Trophoblast cell (in vitro differentiated cells and primary cell): ENCODE measurements around the gene MARCO.

Source experiments
- DNase-seq, 2 donors: peaks; one replicate each; pipeline ENCODE4 v3.0.0-alpha.2; 2016
- H2AFZ ChIP-seq: 2 replicates; pipeline ENCODE4 v1.6.1; 2013; ENCODE audit warnings: low read length, moderate library complexity, mild to moderate bottlenecking; ENCODE audit not compliant: insufficient read depth, poor library complexity
- H2AK5ac ChIP-seq: 2 replicates; pipeline ENCODE4 v1.6.1; 2013; ENCODE audit warnings: mild to moderate bottlenecking, low read length
- H2BK120ac ChIP-seq: 2 replicates; pipeline ENCODE4 v1.6.1; 2013; ENCODE audit warnings: low read length, mild to moderate bottlenecking, moderate library complexity; ENCODE audit not compliant: insufficient read depth, poor library complexity
- H2BK12ac ChIP-seq: 2 replicates; pipeline ENCODE4 v1.6.1; 2013; ENCODE audit warnings: mild to moderate bottlenecking, low read length, moderate library complexity
- H2BK5ac ChIP-seq: 2 replicates; pipeline ENCODE4 v1.6.1; 2013; ENCODE audit warnings: low read length, low read depth, moderate library complexity, mild to moderate bottlenecking; ENCODE audit not compliant: poor library complexity
- H3K14ac ChIP-seq: 2 replicates; pipeline ENCODE4 v1.6.1; 2013; ENCODE audit warnings: mild to moderate bottlenecking, low read length
- H3K18ac ChIP-seq: 2 replicates; pipeline ENCODE4 v1.6.1; 2013; ENCODE audit warnings: mild to moderate bottlenecking, low read length
- H3K23ac ChIP-seq: 2 replicates; pipeline ENCODE4 v1.6.1; 2013; ENCODE audit warnings: low read length
- H3K27ac ChIP-seq: 2 replicates; pipeline ENCODE4 v1.5.1; 2013; ENCODE audit warnings: low read depth, mild to moderate bottlenecking, inconsistent platforms, low read length, moderate library complexity
- H3K27me3 ChIP-seq: 2 replicates; pipeline ENCODE4 v1.6.1; 2013; ENCODE audit warnings: inconsistent platforms, mild to moderate bottlenecking, low read length, moderate library complexity; ENCODE audit not compliant: insufficient read depth
- H3K36me3 ChIP-seq, 2 experiments: 1 replicate in 1 of 2; 2 replicates in 1 of 2; pipeline ENCODE4 v1.6.1; 2013; ENCODE audit warnings: low read length in 2 of 2, mild to moderate bottlenecking in 2 of 2, moderate library complexity in 1 of 2; ENCODE audit not compliant: insufficient read depth in 2 of 2, control insufficient read depth in 1 of 2
- H3K4ac ChIP-seq: 2 replicates; pipeline ENCODE4 v1.6.1; 2013; ENCODE audit warnings: low read depth, mild to moderate bottlenecking, low read length, moderate library complexity
- H3K4me1 ChIP-seq, 2 experiments: 1 replicate in 1 of 2; 2 replicates in 1 of 2; pipeline ENCODE4 v1.6.1; 2013; ENCODE audit warnings: low read length in 2 of 2, mild to moderate bottlenecking in 2 of 2, moderate library complexity in 1 of 2; ENCODE audit not compliant: insufficient read depth in 2 of 2, control insufficient read depth in 1 of 2
- H3K4me2 ChIP-seq: 2 replicates; pipeline ENCODE4 v1.6.1; 2013; ENCODE audit warnings: inconsistent platforms, mild to moderate bottlenecking, low read length, moderate library complexity
- H3K4me3 ChIP-seq: 2 replicates; pipeline ENCODE4 v1.5.1; 2013; ENCODE audit warnings: mild to moderate bottlenecking, low read depth, low read length, inconsistent platforms
- H3K79me1 ChIP-seq: one replicate; pipeline ENCODE4 v1.6.1; 2013; ENCODE audit warnings: low read length
- H3K79me2 ChIP-seq: 2 replicates; pipeline ENCODE4 v1.6.1; 2013; ENCODE audit warnings: low read length, mild to moderate bottlenecking; ENCODE audit not compliant: control insufficient read depth, insufficient read depth, poor library complexity
- H3K9ac ChIP-seq: 2 replicates; pipeline ENCODE4 v1.6.1; 2013; ENCODE audit warnings: mild to moderate bottlenecking, low read length
- H3K9me3 ChIP-seq: 2 replicates; pipeline ENCODE4 v1.6.1; 2013; ENCODE audit warnings: low read depth, mild to moderate bottlenecking, control low read depth, inconsistent platforms, low read length; ENCODE audit not compliant: insufficient read depth
- H4K12ac ChIP-seq: 2 replicates; pipeline ENCODE4 v1.6.1; 2013; ENCODE audit warnings: low read depth, mild to moderate bottlenecking, low read length, moderate library complexity
- H4K8ac ChIP-seq: 2 replicates; pipeline ENCODE4 v1.6.1; 2013; ENCODE audit warnings: low read depth, mild to moderate bottlenecking, low read length, moderate library complexity
- H4K91ac ChIP-seq: one replicate; pipeline ENCODE4 v1.6.1; 2013; ENCODE audit warnings: low read depth, mild to moderate bottlenecking, low read length, moderate library complexity
- WGBS: extraction: QIAGEN DNeasy Blood & Tissue Kit; methylation state at CpG from one replicate; pipeline ENCODE4 v1.1.7; 2013; ENCODE audit warnings: missing lambda C conversion rate; ENCODE audit not compliant: insufficient read length, insufficient coverage; ENCODE audit errors: extremely low coverage; 5-methylcytosine and 5-hydroxymethylcytosine counted together

MARCO gene

DNA sequence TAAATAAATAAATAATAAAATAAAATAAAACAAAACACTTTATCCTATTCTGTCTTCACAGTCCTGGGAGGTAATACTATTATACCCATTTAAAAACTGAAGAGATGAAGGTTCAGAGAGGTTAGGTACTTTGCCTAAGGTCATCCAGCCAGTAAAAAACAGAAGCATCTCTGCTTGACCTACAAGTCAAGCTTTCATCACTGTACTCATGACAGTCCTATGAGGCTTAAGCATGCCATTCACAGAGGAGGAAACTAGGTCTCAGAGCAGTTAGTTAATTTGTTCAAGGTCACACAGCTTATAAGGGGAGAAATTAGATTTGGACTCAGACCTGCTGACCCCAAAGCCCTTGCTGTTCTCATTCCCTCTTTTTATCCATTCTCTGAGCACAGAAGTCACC, 77.5 kb downstream of the MARCO start:
- no peaks in the 10 kb centered on the region for H3K79me1 ChIP-seq
- no peak overlapping the region for H4K12ac ChIP-seq
- DNase-seq: no peak
- H3K23ac ChIP-seq: no peak overlapping the region
- no peaks in the 10 kb centered on the region for H3K36me3 ChIP-seq
- H3K4me3 ChIP-seq: no peak overlapping the region
- H2AK5ac ChIP-seq: no peak overlapping the region
- no peak overlapping the region for H2BK120ac ChIP-seq
- peaks cover 0 to under 1% of the 10 kb centered on the region in 2 experiments for H3K4me1 ChIP-seq
- H3K27me3 ChIP-seq: no peaks in the 10 kb centered on the region
- H3K14ac ChIP-seq: no peak overlapping the region
- no peaks in the 10 kb centered on the region for H3K79me2 ChIP-seq
- H3K4me2 ChIP-seq: no peak overlapping the region
- H3K18ac ChIP-seq: no peak overlapping the region
- no peak overlapping the region for H2BK12ac ChIP-seq
- H2BK5ac ChIP-seq: no peak overlapping the region
- no peak overlapping the region for H2AFZ ChIP-seq
- no peaks in the 10 kb centered on the region for H3K9me3 ChIP-seq
- H3K27ac ChIP-seq: no peak overlapping the region
- no peak overlapping the region for H3K9ac ChIP-seq
- no peak overlapping the region for H4K8ac ChIP-seq
- H3K4ac ChIP-seq: no peak overlapping the region
- no peak overlapping the region for H4K91ac ChIP-seq

DNA sequence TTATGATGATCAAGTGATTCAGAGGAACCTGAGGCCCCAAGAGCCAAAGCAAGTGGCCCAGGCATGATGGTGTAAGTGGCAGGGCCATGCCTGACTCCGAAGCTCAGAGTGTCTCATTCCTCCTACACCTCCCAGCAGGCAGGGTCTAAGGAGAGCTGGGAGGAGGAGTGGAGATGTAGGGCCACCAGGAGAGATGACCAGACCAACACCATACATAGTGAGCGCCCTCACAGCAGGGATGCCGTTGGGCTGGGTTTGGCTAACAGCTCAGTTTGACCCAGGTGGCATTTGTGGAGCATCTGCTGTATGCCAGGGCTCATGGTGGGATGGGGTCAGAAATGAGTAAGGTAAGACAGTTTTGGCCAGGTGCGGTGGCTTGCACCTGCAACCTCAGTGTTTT, 80.7 kb downstream of the MARCO start:
- H4K8ac ChIP-seq: no peak overlapping the region
- no peak overlapping the region for H3K23ac ChIP-seq
- H3K79me1 ChIP-seq: no peaks in the 10 kb centered on the region
- no peak overlapping the region for H3K9ac ChIP-seq
- no peak overlapping the region for H2BK120ac ChIP-seq
- WGBS: no CpG with 5 or more reads among the region's 4 CpGs
- no peak overlapping the region for H3K4ac ChIP-seq
- no peaks in the 10 kb centered on the region for H3K79me2 ChIP-seq
- H4K12ac ChIP-seq: no peak overlapping the region
- H2BK12ac ChIP-seq: no peak overlapping the region
- H2AK5ac ChIP-seq: no peak overlapping the region
- H3K4me3 ChIP-seq: no peak overlapping the region
- no peaks in the 10 kb centered on the region for H3K27me3 ChIP-seq
- no peak overlapping the region for H2BK5ac ChIP-seq
- H3K9me3 ChIP-seq: no peaks in the 10 kb centered on the region
- H3K18ac ChIP-seq: no peak overlapping the region
- DNase-seq: no peak
- H3K27ac ChIP-seq: no peak overlapping the region
- no peak overlapping the region for H4K91ac ChIP-seq
- H3K36me3 ChIP-seq: no peaks in the 10 kb centered on the region
- no peak overlapping the region for H3K14ac ChIP-seq
- H3K4me2 ChIP-seq: no peak overlapping the region
- H3K4me1 ChIP-seq: peaks cover 0 to 2% of the 10 kb centered on the region in 2 experiments
- no peak overlapping the region for H2AFZ ChIP-seq

DNA sequence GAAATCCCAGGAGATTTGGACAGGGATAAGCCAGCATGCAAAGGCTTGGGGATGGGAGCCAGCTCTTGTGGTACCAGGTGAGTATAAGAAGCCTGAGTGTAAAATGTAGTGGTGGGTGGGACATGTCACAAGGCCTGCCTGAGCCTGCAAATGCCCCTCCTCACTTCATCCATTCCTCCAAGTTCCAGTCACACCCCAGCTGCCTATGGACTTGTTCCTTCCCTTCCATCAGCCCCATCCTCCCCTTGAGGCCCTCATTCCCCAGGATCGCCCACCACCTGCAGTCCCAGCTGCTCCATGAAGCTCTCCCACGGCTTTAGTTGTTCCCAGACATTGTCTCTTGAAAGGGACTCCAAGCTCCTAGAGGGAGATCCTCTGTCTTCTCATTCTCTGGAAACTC, 81.5 kb downstream of the MARCO start:
- peaks cover 0 to 2% of the 10 kb centered on the region in 2 experiments for H3K4me1 ChIP-seq
- H3K9me3 ChIP-seq: no peaks in the 10 kb centered on the region
- DNase-seq: no peak
- H2BK12ac ChIP-seq: no peak overlapping the region
- no peak overlapping the region for H3K9ac ChIP-seq
- H3K23ac ChIP-seq: no peak overlapping the region
- H3K36me3 ChIP-seq: no peaks in the 10 kb centered on the region
- no peak overlapping the region for H2AK5ac ChIP-seq
- peaks cover 3% of the 10 kb centered on the region for H3K27me3 ChIP-seq
- no peak overlapping the region for H2BK120ac ChIP-seq
- no peaks in the 10 kb centered on the region for H3K79me2 ChIP-seq
- no peaks in the 10 kb centered on the region for H3K79me1 ChIP-seq
- no peak overlapping the region for H2BK5ac ChIP-seq
- no peak overlapping the region for H3K4me2 ChIP-seq
- no CpG with 5 or more reads among the region's 2 CpGs for WGBS
- H3K18ac ChIP-seq: no peak overlapping the region
- H3K27ac ChIP-seq: no peak overlapping the region
- H4K91ac ChIP-seq: no peak overlapping the region
- H4K8ac ChIP-seq: no peak overlapping the region
- H3K4me3 ChIP-seq: no peak overlapping the region
- no peak overlapping the region for H4K12ac ChIP-seq
- H3K14ac ChIP-seq: no peak overlapping the region
- no peak overlapping the region for H3K4ac ChIP-seq
- H2AFZ ChIP-seq: no peak overlapping the region

DNA sequence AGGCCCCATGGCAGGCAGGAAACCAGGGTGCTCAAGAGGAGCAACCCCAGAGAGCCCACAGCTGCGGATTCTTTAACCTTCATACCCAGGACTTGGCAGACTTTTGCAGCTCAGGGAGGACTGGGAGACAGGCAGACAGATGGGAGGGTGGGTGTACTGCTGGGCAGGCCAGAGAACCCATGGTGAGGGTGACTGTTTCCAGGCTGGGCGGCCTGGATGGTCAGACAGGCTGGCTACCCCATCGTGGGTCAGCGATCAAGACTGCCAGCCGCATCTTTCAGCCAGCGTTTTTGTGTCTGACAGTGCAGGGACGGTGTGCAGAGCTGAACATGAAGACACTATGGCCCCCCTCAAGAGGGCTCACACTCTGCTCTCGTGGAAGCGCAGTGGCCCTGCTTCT, 82.2 kb downstream of the MARCO start:
- no peak for DNase-seq
- no peaks in the 10 kb centered on the region for H3K79me1 ChIP-seq
- H4K91ac ChIP-seq: no peak overlapping the region
- WGBS: no CpG with 5 or more reads among the region's 9 CpGs
- H3K4me3 ChIP-seq: no peak overlapping the region
- no peak overlapping the region for H3K4me2 ChIP-seq
- no peak overlapping the region for H2BK120ac ChIP-seq
- H3K18ac ChIP-seq: no peak overlapping the region
- no peaks in the 10 kb centered on the region for H3K79me2 ChIP-seq
- H3K27ac ChIP-seq: no peak overlapping the region
- H4K8ac ChIP-seq: no peak overlapping the region
- no peaks in the 10 kb centered on the region for H3K9me3 ChIP-seq
- no peak overlapping the region for H3K4ac ChIP-seq
- H2AK5ac ChIP-seq: no peak overlapping the region
- peaks cover 3% of the 10 kb centered on the region for H3K27me3 ChIP-seq
- H4K12ac ChIP-seq: no peak overlapping the region
- H3K36me3 ChIP-seq: no peaks in the 10 kb centered on the region
- H3K23ac ChIP-seq: no peak overlapping the region
- H3K9ac ChIP-seq: no peak overlapping the region
- H2AFZ ChIP-seq: no peak overlapping the region
- no peak overlapping the region for H3K14ac ChIP-seq
- no peak overlapping the region for H2BK5ac ChIP-seq
- no peak overlapping the region for H2BK12ac ChIP-seq
- peaks cover 0 to 2% of the 10 kb centered on the region in 2 experiments for H3K4me1 ChIP-seq
